Caco-2 (cell line): Measurements from ENCODE around the gene NUDCD3. TPM values are rescaled to one million over a fixed set of nuclear protein-coding genes. Genes with fewer than 3 reads are reported as not detected.

Experiments used
- BruUV-seq: library from RNA; stranded (reverse); fragments of 400-500 nt; replicated peaks from 2 replicates; lab custom pipeline; 2021; lab: Mats Ljungman, UMichigan
- CTCF ChIA-PET: fragments of 300-600 bp; sonication (Branson Sonifier 250); formaldehyde crosslinking; loops from one replicate; lab custom pipeline; 2022; ENCODE audit warnings: antibody characterized with exemption; lab: Charles Lee
- POLR2A ChIA-PET: fragments of 300-600 bp; sonication (Branson Sonifier 250); formaldehyde crosslinking; loops from one replicate; lab custom pipeline; 2022; ENCODE audit warnings: antibody characterized with exemption; lab: Charles Lee
- DNase-seq, 2 experiments: peaks; one replicate each; pipeline versions ENCODE4 v3.0.0 to v3.0.0-alpha.2; 2020 to 2022
- H3K27me3 ChIP-seq: replicated peaks from 2 replicates; pipeline ENCODE4 v1.6.0; 2011; ENCODE audit warnings: low read length; ENCODE audit not compliant: control insufficient read depth, insufficient read depth
- H3K36me3 ChIP-seq: 2 replicates; pipeline ENCODE4 v1.5.1; 2011; ENCODE audit warnings: low read length; ENCODE audit not compliant: control insufficient read depth, insufficient read depth
- H3K4me1 ChIP-seq: fragments of 250-450 bp; sonication (Bioruptor Pico); 2 replicates; pipeline ENCODE4 v1.5.1; 2020; ENCODE audit warnings: mild to moderate bottlenecking
- H3K4me3 ChIP-seq: 2 replicates; pipeline ENCODE4 v1.5.1; 2011; ENCODE audit warnings: low read depth, mild to moderate bottlenecking, control low read depth, low read length
- H3K9me3 ChIP-seq: fragments of 250-450 bp; sonication (Bioruptor Pico); 2 replicates; pipeline ENCODE4 v1.5.1; 2020; ENCODE audit warnings: mild to moderate bottlenecking, moderate library complexity
- H3K27ac Mint-ChIP-seq: one replicate; pipeline ENCODE4 v1.8.0; 2022; ENCODE audit warnings: mixed read lengths; ENCODE audit not compliant: unreplicated experiment
- H3K27me3 Mint-ChIP-seq: one replicate; pipeline ENCODE4 v1.8.0; 2022; ENCODE audit warnings: mixed read lengths; ENCODE audit not compliant: insufficient read depth, unreplicated experiment
- H3K36me3 Mint-ChIP-seq: one replicate; pipeline ENCODE4 v1.8.0; 2022; ENCODE audit warnings: mild to moderate bottlenecking, mixed read lengths; ENCODE audit not compliant: insufficient read depth, unreplicated experiment
- H3K4me1 Mint-ChIP-seq: one replicate; pipeline ENCODE4 v1.8.0; 2022; ENCODE audit warnings: low read depth, mixed read lengths; ENCODE audit not compliant: unreplicated experiment
- H3K4me3 Mint-ChIP-seq: one replicate; pipeline ENCODE4 v1.8.0; 2022; ENCODE audit warnings: mild to moderate bottlenecking, moderate library complexity, mixed read lengths; ENCODE audit not compliant: unreplicated experiment
- H3K9me3 Mint-ChIP-seq: one replicate; pipeline ENCODE4 v1.8.0; 2022; ENCODE audit warnings: mixed read lengths; ENCODE audit not compliant: unreplicated experiment
- intact Hi-C: fragments of 100-400 bp; cut with micrococcal nuclease; formaldehyde crosslinking; loops from one replicate; pipeline ENCODE4 v1.10.0; 2022; ENCODE audit not compliant: unreplicated experiment
- total RNA-seq: library from RNA; stranded (reverse); gene quantifications from 2 replicates; pipeline ENCODE4 v1.2.3, GENCODE V29; 2022
- TF ChIP-seq, protein P1 (sequence below), 2 experiments: fragments of 200-600 bp in 1 of 2; IDR thresholded peaks; 1 replicate in 1 of 2; 2 replicates in 1 of 2; pipeline versions ENCODE4 v1.5.1 to v1.8.0; 2011 to 2022; ENCODE audit warnings: antibody characterized with exemption in 1 of 2, control low read depth in 1 of 2, inconsistent platforms in 1 of 2, low read depth in 1 of 2, low read length in 1 of 2, mild to moderate bottlenecking in 1 of 2, moderate library complexity in 1 of 2; ENCODE audit not compliant: insufficient read depth in 1 of 2, severe bottlenecking in 1 of 2, unreplicated experiment in 1 of 2

The NUDCD3 gene
- total RNA-seq, 1 experiment from 2014 or later: 116 TPM

DNA sequence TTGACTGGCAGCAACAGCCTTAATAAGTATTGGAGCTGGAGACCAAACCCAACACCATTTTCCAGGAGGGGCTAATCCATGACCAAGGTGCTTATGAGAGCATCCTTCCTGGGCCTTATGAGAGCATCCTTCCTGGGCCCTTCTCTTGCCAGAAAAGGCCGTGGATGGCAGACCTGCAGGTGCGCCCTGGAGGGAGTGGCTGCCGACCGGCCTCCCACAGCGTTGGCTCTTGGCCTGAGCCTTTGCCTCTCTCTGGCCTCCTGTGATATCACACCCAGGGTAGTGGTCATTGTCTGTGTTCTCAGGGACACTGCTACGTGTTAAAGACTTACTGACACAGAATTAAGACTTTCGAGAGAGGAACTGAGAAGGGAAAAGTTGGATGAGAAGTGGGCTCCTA is 22.3 kb upstream of the NUDCD3 start:
- ChIA-PET CTCF (no interaction called here), POLR2A (no interaction called here)
- Mint-ChIP-seq H3K36me3 (peaks cover 5% of the 10 kb centered on the region), H3K27me3 (no peaks in the 10 kb centered on the region), H3K4me1 (no peaks in the 10 kb centered on the region), H3K27ac (no peak overlapping the region), H3K9me3 (peaks cover 8% of the 10 kb centered on the region), H3K4me3 (no peak overlapping the region)
- no peaks in the 10 kb centered on the region for H3K27me3 ChIP-seq
- DNase-seq: no peak
- H3K4me3 ChIP-seq: no peak overlapping the region
- H3K4me1 ChIP-seq: no peaks in the 10 kb centered on the region
- TF ChIP-seq, protein P1, sequence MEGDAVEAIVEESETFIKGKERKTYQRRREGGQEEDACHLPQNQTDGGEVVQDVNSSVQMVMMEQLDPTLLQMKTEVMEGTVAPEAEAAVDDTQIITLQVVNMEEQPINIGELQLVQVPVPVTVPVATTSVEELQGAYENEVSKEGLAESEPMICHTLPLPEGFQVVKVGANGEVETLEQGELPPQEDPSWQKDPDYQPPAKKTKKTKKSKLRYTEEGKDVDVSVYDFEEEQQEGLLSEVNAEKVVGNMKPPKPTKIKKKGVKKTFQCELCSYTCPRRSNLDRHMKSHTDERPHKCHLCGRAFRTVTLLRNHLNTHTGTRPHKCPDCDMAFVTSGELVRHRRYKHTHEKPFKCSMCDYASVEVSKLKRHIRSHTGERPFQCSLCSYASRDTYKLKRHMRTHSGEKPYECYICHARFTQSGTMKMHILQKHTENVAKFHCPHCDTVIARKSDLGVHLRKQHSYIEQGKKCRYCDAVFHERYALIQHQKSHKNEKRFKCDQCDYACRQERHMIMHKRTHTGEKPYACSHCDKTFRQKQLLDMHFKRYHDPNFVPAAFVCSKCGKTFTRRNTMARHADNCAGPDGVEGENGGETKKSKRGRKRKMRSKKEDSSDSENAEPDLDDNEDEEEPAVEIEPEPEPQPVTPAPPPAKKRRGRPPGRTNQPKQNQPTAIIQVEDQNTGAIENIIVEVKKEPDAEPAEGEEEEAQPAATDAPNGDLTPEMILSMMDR (IDR thresholded peaks at IDR 0.05; ENCODE audit: insufficient read depth in 1 of 2, low read depth in 1 of 2, low read length in 1 of 2, severe bottlenecking in 1 of 2, unreplicated experiment in 1 of 2): no peak
- no TSS peak for BruUV-seq
- intact Hi-C loops: no loop called here
- peaks cover 4% of the 10 kb centered on the region; the same call in 1 of the 2 replicates for H3K36me3 ChIP-seq
- peaks cover 5% of the 10 kb centered on the region; the same call in 1 of the 2 replicates for H3K9me3 ChIP-seq

DNA sequence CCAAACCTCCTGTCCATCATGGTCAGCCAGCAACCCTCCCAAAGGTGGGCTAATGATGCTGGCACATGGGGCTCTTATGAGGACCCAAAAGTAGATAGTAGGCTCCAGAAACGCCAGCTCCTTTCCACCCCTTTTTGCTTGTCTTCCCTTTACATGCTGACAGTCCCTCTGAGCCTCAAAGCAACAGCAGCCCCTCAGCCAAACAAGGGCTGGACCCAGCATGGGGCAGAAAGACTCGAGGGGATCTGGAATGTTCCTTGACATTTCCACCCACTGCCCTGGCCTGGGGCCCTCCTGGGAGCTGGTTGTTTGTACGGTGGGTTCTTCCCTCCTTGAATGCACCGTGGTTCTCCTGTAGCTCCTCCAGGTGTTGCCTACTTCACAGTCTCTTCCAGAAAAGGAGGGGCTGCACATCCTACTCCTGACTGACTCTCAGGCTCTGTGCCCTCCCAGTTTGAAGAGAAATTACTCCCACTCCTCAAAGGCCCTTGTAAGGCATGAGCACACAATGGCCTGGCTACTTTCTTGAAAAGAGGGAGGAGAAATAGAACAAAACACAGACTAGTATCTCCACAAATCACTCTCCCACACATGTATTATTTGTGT is 21.5 kb upstream of the NUDCD3 start:
- TF ChIP-seq, protein P1 (IDR thresholded peaks at IDR 0.05; ENCODE audit: insufficient read depth in 1 of 2, low read depth in 1 of 2, low read length in 1 of 2, severe bottlenecking in 1 of 2, unreplicated experiment in 1 of 2): no peak
- no peaks in the 10 kb centered on the region for H3K4me1 ChIP-seq
- Mint-ChIP-seq H3K4me3 (no peak overlapping the region), H3K9me3 (peaks cover 13% of the 10 kb centered on the region), H3K4me1 (no peaks in the 10 kb centered on the region), H3K27me3 (no peaks in the 10 kb centered on the region), H3K27ac (no peak overlapping the region), H3K36me3 (peaks cover 5% of the 10 kb centered on the region)
- peaks cover 5% of the 10 kb centered on the region; the same call in 1 of the 2 replicates for H3K9me3 ChIP-seq
- no peak for DNase-seq
- ChIA-PET POLR2A (no interaction called here), CTCF (no interaction called here)
- intact Hi-C loops: no loop called here
- H3K27me3 ChIP-seq: no peaks in the 10 kb centered on the region
- no TSS peak for BruUV-seq
- peaks cover 4% of the 10 kb centered on the region; the same call in 1 of the 2 replicates for H3K36me3 ChIP-seq
- H3K4me3 ChIP-seq: no peak overlapping the region

DNA sequence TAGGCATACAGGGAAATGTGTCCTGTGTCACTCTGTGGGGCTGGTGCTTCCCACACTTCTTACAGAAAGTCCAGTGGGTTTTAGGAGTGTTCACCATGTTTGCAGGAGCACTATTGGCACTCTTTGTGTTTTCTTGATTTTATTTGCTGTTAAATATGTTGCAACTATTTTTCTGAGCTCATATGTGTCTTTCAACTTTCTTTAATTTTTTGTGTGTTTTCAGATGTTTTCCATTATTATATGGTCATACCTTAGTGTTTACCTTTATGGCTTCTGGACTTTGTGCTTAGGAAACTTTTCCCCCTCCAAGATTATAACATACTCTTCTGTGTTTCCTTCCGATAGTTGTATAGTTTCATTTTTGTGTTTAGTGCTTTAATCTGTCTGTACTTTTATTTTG is 20.8 kb upstream of the NUDCD3 start:
- intact Hi-C loops: no loop called here
- POLR2A ChIA-PET: no interaction called here
- peaks cover 2% of the 10 kb centered on the region; the same call in 1 of the 2 replicates for H3K36me3 ChIP-seq
- no TSS peak for BruUV-seq
- no peaks in the 10 kb centered on the region for H3K27me3 ChIP-seq
- TF ChIP-seq, protein P1 (IDR thresholded peaks at IDR 0.05; ENCODE audit: insufficient read depth in 1 of 2, low read depth in 1 of 2, low read length in 1 of 2, severe bottlenecking in 1 of 2, unreplicated experiment in 1 of 2): no peak
- no peak overlapping the region for H3K4me3 ChIP-seq
- CTCF ChIA-PET: no interaction called here
- Mint-ChIP-seq H3K27ac (no peak overlapping the region), H3K36me3 (peaks cover 5% of the 10 kb centered on the region), H3K27me3 (peaks cover 2% of the 10 kb centered on the region), H3K4me1 (no peaks in the 10 kb centered on the region), H3K9me3 (peaks cover 20% of the 10 kb centered on the region), H3K4me3 (no peak overlapping the region)
- no peaks in the 10 kb centered on the region for H3K4me1 ChIP-seq
- peaks cover 5% of the 10 kb centered on the region; the same call in 1 of the 2 replicates for H3K9me3 ChIP-seq
- DNase-seq: no peak
